Measurements from ENCODE around the gene FRRS1. TPM values are rescaled to one million over a fixed set of nuclear protein-coding genes. Genes with fewer than 3 reads are reported as not detected.
A peak's percentile ranks its signal among the peaks of the same experiment; 100 is the strongest.

Gene FRRS1
- 1.3 and 3.9 TPM in 2 replicates for total RNA-seq (2014; rRNA removed; shearing (Covaris generic))
- 0.10 and 0.13 TPM in 2 replicates for polyA plus RNA-seq (2016; fragmentation: Nextera tagmentation; extraction: Ambion mirVana)

- Histone ChIP-seq H3K4me3 (peak within 1 kb of the TSS; percentile 87), H4K20me1 (ENCODE audit: insufficient read depth) (no peaks in the 10 kb centered on the region), H3K9me2 (ENCODE audit: insufficient read depth) (no peaks in the 10 kb centered on the region), H3K9ac (peak within 1 kb of the TSS; percentile 74), H3K4me2 (ENCODE audit: unreplicated experiment) (peak within 1 kb of the TSS; percentile 97), H3K27ac (no peak within 1 kb of the TSS; the same call in 1 of the 2 replicates), H2AFZ (peak within 1 kb of the TSS; percentile 98), H3F3A (ENCODE audit: insufficient read depth) (no peaks in the 10 kb centered on the region), H3K36me3 (ENCODE audit: low read depth) (no peaks in the 10 kb centered on the region), H3K9me3 (ENCODE audit: low read depth) (no peaks in the 10 kb centered on the region), H3K27me3 (replicated peaks; ENCODE audit: insufficient read depth) (no peaks in the 10 kb centered on the region), H3K4me1 (ENCODE audit: insufficient read depth) (peaks cover 18% of the 10 kb centered on the region), H3K79me2 (ENCODE audit: insufficient read depth) (no peaks in the 10 kb centered on the region)
- in situ Hi-C loops (cut with MboI), result no loop called here
- DNase-seq, result peak; percentile 76
- WGBS, 2 experiments (ENCODE audit: low coverage in 1 of 2, low lambda C conversion rate in 2 of 2, missing lambda C conversion rate in 2 of 2), result 2% methylated on average over 10 of the region's 10 CpGs
- no peak for TF ChIP-seq EZH2phosphoT487 (IDR thresholded peaks at IDR 0.05; ENCODE audit: insufficient read depth, low read depth)
- no peak for TF ChIP-seq EZH2 (IDR thresholded peaks at IDR 0.05; ENCODE audit: insufficient read depth, poor library complexity, severe bottlenecking)
Observed at GRCh38 chr1:99766378-99766800, at the start of gene FRRS1. FRRS1 (minus strand) TSS chr1:99766635; CDS start chr1:99748768, 17,867 bp downstream.

- H3F3A ChIP-seq (ENCODE audit: insufficient read depth), result no peaks in the 10 kb centered on the region
Observed at GRCh38 chr1:99814373-99814900, 48.0 kb upstream of the FRRS1 start.

GRCh38 chr1:99811747-99812146 is 45.3 kb upstream of the FRRS1 start:
- no peaks in the 10 kb centered on the region for H3F3A ChIP-seq (ENCODE audit: insufficient read depth)
- no peaks in the 10 kb centered on the region for H4K20me1 ChIP-seq (ENCODE audit: insufficient read depth)
- H3K27me3 ChIP-seq (replicated peaks; ENCODE audit: insufficient read depth), result no peaks in the 10 kb centered on the region
- H3K9ac ChIP-seq, result no peak overlapping the region
- in situ Hi-C loops (cut with MboI), result loop anchor here (10.0 to 25.0 kb wide), 2 partner anchors 643 to 1076 kb away; partner anchors contain the start of genes EXTL2 and SLC30A7
- TF ChIP-seq EZH2phosphoT487 (IDR thresholded peaks at IDR 0.05; ENCODE audit: insufficient read depth, low read depth) (no peak), EZH2 (IDR thresholded peaks at IDR 0.05; ENCODE audit: insufficient read depth, poor library complexity, severe bottlenecking) (no peak)
- no peak for DNase-seq
- no peak overlapping the region for H3K4me2 ChIP-seq (ENCODE audit: unreplicated experiment)
- H3K79me2 ChIP-seq (ENCODE audit: insufficient read depth), result no peaks in the 10 kb centered on the region
- H2AFZ ChIP-seq, result no peak overlapping the region
- H3K27ac ChIP-seq, result no peak overlapping the region
- H3K36me3 ChIP-seq (ENCODE audit: low read depth), result no peaks in the 10 kb centered on the region
- no peak overlapping the region for H3K4me3 ChIP-seq
- peaks cover 5% of the 10 kb centered on the region for H3K4me1 ChIP-seq (ENCODE audit: insufficient read depth)
- no peaks in the 10 kb centered on the region for H3K9me2 ChIP-seq (ENCODE audit: insufficient read depth)
- no peaks in the 10 kb centered on the region for H3K9me3 ChIP-seq (ENCODE audit: low read depth)
- 76 to 84% methylated on average over 1 of the region's 1 CpG for WGBS, 2 experiments (ENCODE audit: low coverage in 1 of 2, low lambda C conversion rate in 2 of 2, missing lambda C conversion rate in 2 of 2)

More at GRCh38 chr1:99814373-99814900, 48.0 kb upstream of the FRRS1 start:
- no peak for DNase-seq
- H4K20me1 ChIP-seq (ENCODE audit: insufficient read depth), result no peaks in the 10 kb centered on the region
- no peaks in the 10 kb centered on the region for H3K36me3 ChIP-seq (ENCODE audit: low read depth)
- no peaks in the 10 kb centered on the region for H3K27me3 ChIP-seq (replicated peaks; ENCODE audit: insufficient read depth)
- no peaks in the 10 kb centered on the region for H3K4me1 ChIP-seq (ENCODE audit: insufficient read depth)
- no peak overlapping the region for H3K4me2 ChIP-seq (ENCODE audit: unreplicated experiment)
- no peak overlapping the region for H3K9ac ChIP-seq
- 62 to 64% methylated on average over 3 of the region's 3 CpGs for WGBS, 2 experiments (ENCODE audit: low coverage in 1 of 2, low lambda C conversion rate in 2 of 2, missing lambda C conversion rate in 2 of 2)
- no peaks in the 10 kb centered on the region for H3K9me3 ChIP-seq (ENCODE audit: low read depth)
- H3K27ac ChIP-seq, result no peak overlapping the region
- no peaks in the 10 kb centered on the region for H3K9me2 ChIP-seq (ENCODE audit: insufficient read depth)
- TF ChIP-seq EZH2phosphoT487 (IDR thresholded peaks at IDR 0.05; ENCODE audit: insufficient read depth, low read depth), result no peak
- TF ChIP-seq EZH2 (IDR thresholded peaks at IDR 0.05; ENCODE audit: insufficient read depth, poor library complexity, severe bottlenecking), result no peak
- H3K79me2 ChIP-seq (ENCODE audit: insufficient read depth), result no peaks in the 10 kb centered on the region
- H3K4me3 ChIP-seq, result no peak overlapping the region
- in situ Hi-C loops (cut with MboI), result loop anchor here (10.0 to 25.0 kb wide), 2 partner anchors 640 to 1073 kb away; partner anchors contain the start of genes EXTL2 and SLC30A7
- no peak overlapping the region for H2AFZ ChIP-seq

- Histone ChIP-seq H2AFZ (no peak overlapping the region), H3K9me3 (ENCODE audit: low read depth) (no peaks in the 10 kb centered on the region), H3K27ac (no peak overlapping the region), H3K9me2 (ENCODE audit: insufficient read depth) (no peaks in the 10 kb centered on the region), H4K20me1 (ENCODE audit: insufficient read depth) (no peaks in the 10 kb centered on the region), H3K4me2 (ENCODE audit: unreplicated experiment) (no peak overlapping the region), H3K4me1 (ENCODE audit: insufficient read depth) (peaks cover 5% of the 10 kb centered on the region), H3K79me2 (ENCODE audit: insufficient read depth) (no peaks in the 10 kb centered on the region), H3F3A (ENCODE audit: insufficient read depth) (no peaks in the 10 kb centered on the region), H3K36me3 (ENCODE audit: low read depth) (no peaks in the 10 kb centered on the region), H3K27me3 (replicated peaks; ENCODE audit: insufficient read depth) (no peaks in the 10 kb centered on the region), H3K4me3 (no peak overlapping the region), H3K9ac (no peak overlapping the region)
- in situ Hi-C loops (cut with MboI), result loop anchor here (10.0 to 25.0 kb wide), 2 partner anchors 644 to 1076 kb away; partner anchors contain the start of genes EXTL2 and SLC30A7
- DNase-seq, result no peak
- TF ChIP-seq EZH2 (IDR thresholded peaks at IDR 0.05; ENCODE audit: insufficient read depth, poor library complexity, severe bottlenecking) (no peak), EZH2phosphoT487 (IDR thresholded peaks at IDR 0.05; ENCODE audit: insufficient read depth, low read depth) (no peak)
- 96% methylated on average over 1 of the region's 1 CpG for WGBS, 2 experiments (ENCODE audit: low coverage in 1 of 2, low lambda C conversion rate in 2 of 2, missing lambda C conversion rate in 2 of 2)
Observed at GRCh38 chr1:99811075-99811474, 44.6 kb upstream of the FRRS1 start.

Data from GM23248 (cell line).